Measurements from ENCODE around the gene COL6A2. TPM values are rescaled to one million over a fixed set of nuclear protein-coding genes. Genes with fewer than 3 reads are reported as not detected.

COL6A2 gene
- 100 to 1,000 TPM; 157 to 284 (median 250) TPM for polyA plus RNA-seq (ENCODE audit: insufficient read length in 3 of 3)
- long read RNA-seq, donor 1, transcript COL6A2-201 (28 exons, 3,461 nt): major isoform, 5 of 20 reads
- long read RNA-seq, donor 1, partial matches to known transcripts: 15 of 20 reads
- long read RNA-seq, donor 1, other reads (novel, unspliced or antisense): 0 of 20 reads
- long read RNA-seq, donor 2, partial matches to known transcripts: 48 of 48 reads
- long read RNA-seq, donor 2, other reads (novel, unspliced or antisense): 0 of 48 reads
- long read RNA-seq, donor 3, transcript COL6A2-201 (28 exons, 3,461 nt): major isoform, 15 of 40 reads
- long read RNA-seq, donor 3, partial matches to known transcripts: 25 of 40 reads
- long read RNA-seq, donor 3, other reads (novel, unspliced or antisense): 0 of 40 reads
- long read RNA-seq, donor 4, transcript COL6A2-201 (28 exons, 3,461 nt): major isoform, 10 of 15 reads
- long read RNA-seq, donor 4, partial matches to known transcripts: 5 of 15 reads
- long read RNA-seq, donor 4, other reads (novel, unspliced or antisense): 0 of 15 reads
- long read RNA-seq, donor 5, transcript COL6A2-201 (28 exons, 3,461 nt): major isoform, 18 of 50 reads
- long read RNA-seq, donor 5, partial matches to known transcripts: 25 of 50 reads
- long read RNA-seq, donor 5, other reads (novel, unspliced or antisense): 5 of 50 reads
- long read RNA-seq, donor 6, transcript COL6A2-201 (28 exons, 3,461 nt): major isoform, 5 of 22 reads
- long read RNA-seq, donor 6, partial matches to known transcripts: 16 of 22 reads
- long read RNA-seq, donor 6, other reads (novel, unspliced or antisense): 0 of 22 reads
- long read RNA-seq, donor 7, transcript COL6A2-201 (28 exons, 3,461 nt): major isoform, 6 of 26 reads
- long read RNA-seq, donor 7, partial matches to known transcripts: 19 of 26 reads
- long read RNA-seq, donor 7, other reads (novel, unspliced or antisense): 0 of 26 reads
- long read RNA-seq, donor 8, transcript COL6A2-201 (28 exons, 3,461 nt): major isoform, 15 of 21 reads
- long read RNA-seq, donor 8, partial matches to known transcripts: 6 of 21 reads
- long read RNA-seq, donor 8, other reads (novel, unspliced or antisense): 0 of 21 reads
- long read RNA-seq, donor 9, transcript COL6A2-201 (28 exons, 3,461 nt): major isoform, 6 of 12 reads
- long read RNA-seq, donor 9, partial matches to known transcripts: 6 of 12 reads
- long read RNA-seq, donor 9, other reads (novel, unspliced or antisense): 0 of 12 reads
- long read RNA-seq, donor 10, partial matches to known transcripts: 6 of 10 reads
- long read RNA-seq, donor 10, other reads (novel, unspliced or antisense): 0 of 10 reads
- long read RNA-seq, donor 11, transcript COL6A2-201 (28 exons, 3,461 nt): major isoform, 11 of 11 reads
- long read RNA-seq, donor 11, partial matches to known transcripts: 0 of 11 reads
- long read RNA-seq, donor 11, other reads (novel, unspliced or antisense): 0 of 11 reads
- long read RNA-seq, donor 12, partial matches to known transcripts: 0 of 4 reads
- long read RNA-seq, donor 12, other reads (novel, unspliced or antisense): 0 of 4 reads
- long read RNA-seq, donor 13, transcript COL6A2-201 (28 exons, 3,461 nt): major isoform, 13 of 32 reads
- long read RNA-seq, donor 13, partial matches to known transcripts: 15 of 32 reads
- long read RNA-seq, donor 13, other reads (novel, unspliced or antisense): 0 of 32 reads
- long read RNA-seq, donor 14, transcript COL6A2-201 (28 exons, 3,461 nt): major isoform, 5 of 42 reads
- long read RNA-seq, donor 14, partial matches to known transcripts: 37 of 42 reads
- long read RNA-seq, donor 14, other reads (novel, unspliced or antisense): 0 of 42 reads
- long read RNA-seq, donor 15, partial matches to known transcripts: 0 of 4 reads
- long read RNA-seq, donor 15, other reads (novel, unspliced or antisense): 0 of 4 reads
- long read RNA-seq, donor 16, transcript COL6A2-201 (28 exons, 3,461 nt): major isoform, 17 of 74 reads
- long read RNA-seq, donor 16, partial matches to known transcripts: 37 of 74 reads
- long read RNA-seq, donor 16, other reads (novel, unspliced or antisense): 20 of 74 reads

GRCh38 chr21:46097336-46098293 lies at the start of gene COL6A2:
TSS of gene COL6A2 (plus strand) at chr21:46098112.
- peak in 9 of 11 donors; percentile 35 to 69 (median 63) for DNase-seq (ENCODE audit: extremely low read depth in 1 of 11, low read depth in 9 of 11, low spot score in 4 of 11)

GRCh38 chr21:46048926-46049889 lies 48.7 kb upstream of the COL6A2 start:
- peak in 1 of 11 donors; percentile 45 for DNase-seq (ENCODE audit: extremely low read depth in 1 of 11, low read depth in 9 of 11, low spot score in 4 of 11)

- DNase-seq (ENCODE audit: extremely low read depth in 1 of 11, low read depth in 9 of 11, low spot score in 4 of 11): no peak
These were observed 47.8 kb upstream of the COL6A2 start for GRCh38 chr21:46049890-46050667.

- no peak for DNase-seq (ENCODE audit: extremely low read depth in 1 of 11, low read depth in 9 of 11, low spot score in 4 of 11)
These were observed 47.1 kb upstream of the COL6A2 start for GRCh38 chr21:46050668-46051378.

- DNase-seq (ENCODE audit: extremely low read depth in 1 of 11, low read depth in 9 of 11, low spot score in 4 of 11): no peak
These were observed 46.5 kb upstream of the COL6A2 start for GRCh38 chr21:46051379-46051770.

DNA sequence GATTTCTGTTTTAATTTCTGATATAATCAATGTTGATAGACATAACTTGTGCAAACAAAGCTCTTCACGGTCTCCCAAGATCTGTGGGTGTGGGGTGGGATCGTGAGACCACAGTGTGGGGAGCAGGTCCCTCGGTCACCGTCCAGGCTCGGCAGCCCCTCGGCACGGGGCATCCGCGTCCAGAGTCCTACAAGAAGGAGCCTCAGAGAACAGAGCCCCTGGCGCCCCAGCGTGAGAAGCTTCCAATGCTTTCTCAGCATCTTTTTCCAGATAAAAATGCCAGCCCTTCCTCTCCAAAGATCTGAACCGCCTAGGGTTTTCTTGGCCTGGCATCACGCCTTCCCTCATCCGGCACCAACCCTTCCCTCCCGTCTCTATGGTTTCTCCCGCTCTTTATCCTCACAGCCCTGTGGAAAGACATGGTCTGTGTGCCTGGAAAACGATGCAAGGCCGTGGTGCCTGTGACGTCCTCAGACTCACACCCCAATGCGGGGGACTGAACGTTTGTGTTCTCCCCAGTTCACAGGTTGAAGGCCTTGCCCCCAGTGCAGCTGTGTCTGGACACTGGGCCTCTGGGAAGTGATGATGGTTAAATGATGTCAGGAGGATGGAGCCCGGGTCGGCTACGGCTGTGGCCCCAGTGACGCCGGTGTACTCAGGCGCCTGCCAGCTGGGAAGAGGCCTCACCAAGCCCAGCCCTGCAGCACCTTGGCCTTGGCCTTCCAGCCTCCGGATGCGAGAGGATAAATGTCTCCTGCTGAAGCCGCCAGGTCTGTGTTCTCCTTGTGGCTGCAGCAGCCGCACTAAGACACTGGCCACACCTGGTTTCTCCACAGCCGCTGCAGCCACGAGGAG lies 45.9 kb upstream of the COL6A2 start:
- no peak for DNase-seq (ENCODE audit: extremely low read depth in 1 of 11, low read depth in 9 of 11, low spot score in 4 of 11)

DNA sequence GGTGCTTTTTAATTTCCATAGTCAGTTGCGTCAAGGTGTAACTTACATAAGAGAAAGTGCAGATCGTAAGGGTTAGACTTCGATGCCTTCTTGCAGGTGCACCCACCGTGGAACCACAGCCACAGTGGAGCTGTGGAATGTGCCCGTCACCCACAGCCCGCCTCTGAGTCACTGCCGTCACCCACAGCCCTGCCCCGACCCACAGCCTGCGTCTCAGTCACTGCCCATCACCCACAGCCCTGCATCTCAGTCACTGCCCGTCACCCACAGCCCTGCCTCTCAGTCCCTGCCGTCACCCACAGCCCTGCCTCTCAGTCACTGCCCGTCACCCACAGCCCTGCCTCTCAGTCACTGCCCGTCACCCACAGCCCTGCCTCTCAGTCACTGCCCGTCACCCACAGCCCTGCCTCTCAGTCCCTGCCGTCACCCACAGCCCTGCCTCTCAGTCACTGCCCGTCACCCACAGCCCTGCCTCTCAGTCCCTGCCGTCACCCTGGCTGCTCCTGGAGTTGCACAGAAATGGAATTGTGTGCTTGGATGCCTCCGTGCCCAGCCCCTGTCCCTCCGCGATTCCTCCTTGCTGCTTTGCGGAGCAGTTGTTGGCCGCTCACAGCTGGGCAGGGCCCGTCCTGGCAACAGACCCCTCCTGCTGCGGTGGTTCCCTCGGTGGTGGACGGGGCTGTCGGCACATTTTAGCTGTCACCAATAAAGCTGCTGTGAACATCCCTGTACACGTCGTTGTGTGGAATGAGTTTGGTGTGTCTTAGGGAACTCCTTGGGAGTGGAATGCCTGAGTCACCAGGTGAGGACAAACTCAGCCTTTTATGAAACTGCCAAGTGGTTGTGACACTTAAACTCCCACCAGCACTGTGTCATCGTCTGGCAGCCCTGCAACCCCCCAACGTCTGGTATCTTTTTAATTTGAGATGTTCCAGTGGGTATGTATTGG lies 44.9 kb upstream of the COL6A2 start:
- DNase-seq (ENCODE audit: extremely low read depth in 1 of 11, low read depth in 9 of 11, low spot score in 4 of 11): no peak

DNA sequence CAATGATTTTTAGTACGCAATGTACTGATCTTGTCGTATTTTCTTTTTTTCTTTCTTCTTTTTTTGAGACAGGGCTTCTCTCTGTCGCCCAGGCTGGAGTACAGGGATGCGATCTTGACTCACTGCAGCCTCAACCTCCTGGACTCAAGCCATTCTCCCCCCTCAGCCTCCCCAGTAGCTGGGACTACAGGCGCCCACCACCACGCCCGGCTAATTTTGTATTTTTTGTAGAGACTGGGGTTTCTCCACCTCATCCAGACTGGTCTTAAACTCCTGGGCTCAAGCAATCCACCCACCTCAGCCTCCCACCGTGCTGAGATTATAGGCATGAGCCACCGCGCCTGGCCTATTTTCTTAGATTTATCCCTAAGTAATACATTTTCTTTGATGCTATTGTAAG lies 43.9 kb upstream of the COL6A2 start:
- no peak for DNase-seq (ENCODE audit: extremely low read depth in 1 of 11, low read depth in 9 of 11, low spot score in 4 of 11)

- no peak for DNase-seq (ENCODE audit: extremely low read depth in 1 of 11, low read depth in 9 of 11, low spot score in 4 of 11)
These were observed 43.4 kb upstream of the COL6A2 start for GRCh38 chr21:46054451-46054881.

- no peak for DNase-seq (ENCODE audit: extremely low read depth in 1 of 11, low read depth in 9 of 11, low spot score in 4 of 11)
These were observed 42.0 kb upstream of the COL6A2 start for GRCh38 chr21:46055863-46056281.

DNA sequence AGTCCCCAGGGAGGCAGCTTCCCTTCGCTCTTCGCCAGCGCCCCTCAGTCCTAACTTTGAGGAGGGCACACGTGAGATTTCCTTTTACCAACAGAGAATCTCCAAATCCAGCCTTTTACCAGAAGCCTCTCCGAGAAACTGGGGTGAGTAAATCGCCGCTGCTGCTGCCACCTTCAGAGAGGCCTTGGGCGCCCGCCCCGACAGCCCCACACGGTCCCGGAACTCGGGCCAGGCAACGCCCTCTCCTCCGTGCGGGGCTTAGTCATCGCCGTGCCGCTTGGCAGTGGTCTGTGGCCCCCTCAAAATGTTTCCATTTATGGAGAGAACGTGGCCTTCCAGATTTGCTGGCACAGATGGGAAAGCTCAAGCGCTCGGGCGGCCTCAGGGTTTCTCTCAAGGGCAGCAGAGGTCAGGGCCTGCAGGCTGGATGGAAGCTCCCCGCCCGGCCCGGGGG lies 41.4 kb upstream of the COL6A2 start:
- DNase-seq (ENCODE audit: extremely low read depth in 1 of 11, low read depth in 9 of 11, low spot score in 4 of 11): peak in 3 of 11 donors; percentile 46 to 57 (median 56)

- no peak for DNase-seq (ENCODE audit: extremely low read depth in 1 of 11, low read depth in 9 of 11, low spot score in 4 of 11)
These were observed 40.7 kb upstream of the COL6A2 start for GRCh38 chr21:46057111-46057709.
